Ovary (tissue), 3 donors: Measurements from ENCODE around the gene HOXB9.
A peak's percentile ranks its signal among the peaks of the same experiment; 100 is the strongest.

Experiments
- EP300 ChIP-seq: sonication (generic); formaldehyde crosslinking; IDR thresholded peaks from one replicate; pipeline ENCODE4 v1.6.1; 2017; ENCODE audit warnings: antibody characterized with exemption
- POLR2A ChIP-seq: fragments of 450-650 bp; IDR thresholded peaks from one replicate; pipeline ENCODE4 v1.6.1; 2017; ENCODE audit warnings: antibody characterized with exemption, mild to moderate bottlenecking, moderate library complexity
- TF ChIP-seq, protein P1 (sequence below), 3 donors: fragments of 450-650 bp in 2 of 3; fragments of 200-600 bp in 1 of 3; IDR thresholded peaks; one replicate each; pipeline versions ENCODE4 v1.5.1 to v1.8.0; 2016 to 2022; ENCODE audit warnings: antibody characterized with exemption in 3 of 3, mild to moderate bottlenecking in 1 of 3
- donor health status: DM: no; HTN: no; CAD: no.

GRCh38 chr17:48618256-48618896 is 7.8 kb downstream of the HOXB9 start:
- TF ChIP-seq EP300, result no peak
- TF ChIP-seq, protein P1, sequence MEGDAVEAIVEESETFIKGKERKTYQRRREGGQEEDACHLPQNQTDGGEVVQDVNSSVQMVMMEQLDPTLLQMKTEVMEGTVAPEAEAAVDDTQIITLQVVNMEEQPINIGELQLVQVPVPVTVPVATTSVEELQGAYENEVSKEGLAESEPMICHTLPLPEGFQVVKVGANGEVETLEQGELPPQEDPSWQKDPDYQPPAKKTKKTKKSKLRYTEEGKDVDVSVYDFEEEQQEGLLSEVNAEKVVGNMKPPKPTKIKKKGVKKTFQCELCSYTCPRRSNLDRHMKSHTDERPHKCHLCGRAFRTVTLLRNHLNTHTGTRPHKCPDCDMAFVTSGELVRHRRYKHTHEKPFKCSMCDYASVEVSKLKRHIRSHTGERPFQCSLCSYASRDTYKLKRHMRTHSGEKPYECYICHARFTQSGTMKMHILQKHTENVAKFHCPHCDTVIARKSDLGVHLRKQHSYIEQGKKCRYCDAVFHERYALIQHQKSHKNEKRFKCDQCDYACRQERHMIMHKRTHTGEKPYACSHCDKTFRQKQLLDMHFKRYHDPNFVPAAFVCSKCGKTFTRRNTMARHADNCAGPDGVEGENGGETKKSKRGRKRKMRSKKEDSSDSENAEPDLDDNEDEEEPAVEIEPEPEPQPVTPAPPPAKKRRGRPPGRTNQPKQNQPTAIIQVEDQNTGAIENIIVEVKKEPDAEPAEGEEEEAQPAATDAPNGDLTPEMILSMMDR (IDR thresholded peaks at IDR 0.05), result peak; percentile 81 to 92 (median 90)
- no peak for TF ChIP-seq POLR2A
